Stimulated activated effector memory CD8-positive, alpha-beta T cell treated with anti-CD3 and anti-CD28 coated beads, Interleukin-12 subunit alpha, Interleukin-12 subunit beta, amount 100 ng/mL, for 72 hours (primary cell): ENCODE results near the gene PEX26.
"Not testable (repeated sequence)": the region's sequence is repeated elsewhere in the genome, so short reads cannot be mapped to it uniquely, and the experiment has no call there.

Experiments
- ATAC-seq: fragments of 150-1000 bp; cut with Tn5 transposase; 2 replicates; pipeline ENCODE4 v1.10.0; 2021
- DNase-seq, 2 donors: peaks; one replicate each; pipeline ENCODE4 v3.0.0; 2021 to 2022; ENCODE audit warnings: low spot score in 2 of 2
- H3K27ac Mint-ChIP-seq: one replicate; pipeline ENCODE4 v1.8.0; 2022; ENCODE audit warnings: mild to moderate bottlenecking, mixed read lengths
- H3K36me3 Mint-ChIP-seq: one replicate; pipeline ENCODE4 v1.8.0; 2022; ENCODE audit warnings: mild to moderate bottlenecking, mixed read lengths
- H3K4me1 Mint-ChIP-seq: one replicate; pipeline ENCODE4 v1.8.0; 2022; ENCODE audit warnings: mixed read lengths
- H3K4me3 Mint-ChIP-seq: one replicate; pipeline ENCODE4 v1.8.0; 2022; ENCODE audit warnings: mild to moderate bottlenecking, mixed read lengths
- H3K9me3 Mint-ChIP-seq: one replicate; pipeline ENCODE4 v1.8.0; 2022; ENCODE audit warnings: mixed read lengths

The PEX26 gene

GRCh38 chr22:18077639-18078328 lies at the start of gene PEX26:
PEX26 (plus strand) TSS chr22:18077990; CDS start chr22:18078377, 387 bp downstream.
- peak within 1 kb of the TSS; percentile 87 for H3K4me3 Mint-ChIP-seq
- peaks cover 3% of the 10 kb centered on the region for H3K9me3 Mint-ChIP-seq
- ATAC-seq, result peak; percentile 99
- peak; percentile 80 to 94 for DNase-seq
- peak within 1 kb of the TSS; percentile 95 for H3K27ac Mint-ChIP-seq
- peaks cover 45% of the 10 kb centered on the region for H3K36me3 Mint-ChIP-seq
- H3K4me1 Mint-ChIP-seq, result peaks cover 54% of the 10 kb centered on the region

- peaks cover 11% of the 10 kb centered on the region for H3K4me1 Mint-ChIP-seq
- no peaks in the 10 kb centered on the region for H3K9me3 Mint-ChIP-seq
- DNase-seq (no peak), ATAC-seq (no peak)
- no peaks in the 10 kb centered on the region for H3K36me3 Mint-ChIP-seq
- no peak overlapping the region for H3K27ac Mint-ChIP-seq
- no peak overlapping the region for H3K4me3 Mint-ChIP-seq
Measured at GRCh38 chr22:18028817-18029527, 48.8 kb upstream of the PEX26 start.

GRCh38 chr22:18029686-18030267 lies 48.0 kb upstream of the PEX26 start:
- Mint-ChIP-seq H3K9me3 (no peaks in the 10 kb centered on the region), H3K36me3 (no peaks in the 10 kb centered on the region), H3K27ac (no peak overlapping the region), H3K4me3 (no peak overlapping the region), H3K4me1 (peaks cover 5% of the 10 kb centered on the region)
- no peak for DNase-seq
- no peak for ATAC-seq

GRCh38 chr22:18031695-18032454 lies 45.9 kb upstream of the PEX26 start:
- H3K4me3 Mint-ChIP-seq, result no peak overlapping the region
- no peak overlapping the region for H3K27ac Mint-ChIP-seq
- ATAC-seq, result no peak
- no peaks in the 10 kb centered on the region for H3K9me3 Mint-ChIP-seq
- H3K36me3 Mint-ChIP-seq, result no peaks in the 10 kb centered on the region
- DNase-seq, result no peak
- no peaks in the 10 kb centered on the region for H3K4me1 Mint-ChIP-seq

GRCh38 chr22:18032455-18033101 lies 45.2 kb upstream of the PEX26 start:
- no peaks in the 10 kb centered on the region for H3K4me1 Mint-ChIP-seq
- H3K36me3 Mint-ChIP-seq, result no peaks in the 10 kb centered on the region
- no peaks in the 10 kb centered on the region for H3K9me3 Mint-ChIP-seq
- DNase-seq (no peak), ATAC-seq (no peak)
- H3K4me3 Mint-ChIP-seq, result no peak overlapping the region
- no peak overlapping the region for H3K27ac Mint-ChIP-seq

- no peak for ATAC-seq
- Mint-ChIP-seq H3K9me3 (no peaks in the 10 kb centered on the region), H3K36me3 (no peaks in the 10 kb centered on the region), H3K27ac (no peak overlapping the region), H3K4me1 (no peaks in the 10 kb centered on the region), H3K4me3 (no peak overlapping the region)
- no peak for DNase-seq
Measured at GRCh38 chr22:18033204-18033998, 44.4 kb upstream of the PEX26 start.

- ATAC-seq (no peak), DNase-seq (no peak)
- no peak overlapping the region for H3K27ac Mint-ChIP-seq
- H3K9me3 Mint-ChIP-seq, result no peaks in the 10 kb centered on the region
- H3K4me3 Mint-ChIP-seq, result no peak overlapping the region
- H3K36me3 Mint-ChIP-seq, result no peaks in the 10 kb centered on the region
- H3K4me1 Mint-ChIP-seq, result no peaks in the 10 kb centered on the region
Measured at GRCh38 chr22:18034076-18034475, 43.7 kb upstream of the PEX26 start.

GRCh38 chr22:18035751-18036150 lies 42.0 kb upstream of the PEX26 start:
- Mint-ChIP-seq H3K9me3 (no peaks in the 10 kb centered on the region), H3K36me3 (no peaks in the 10 kb centered on the region), H3K27ac (no peak overlapping the region), H3K4me3 (no peak overlapping the region), H3K4me1 (no peaks in the 10 kb centered on the region)
- ATAC-seq (no peak), DNase-seq (no peak)

- not testable (repeated sequence) for H3K36me3 Mint-ChIP-seq, ATAC-seq, H3K9me3 Mint-ChIP-seq, H3K4me1 Mint-ChIP-seq, DNase-seq, H3K27ac Mint-ChIP-seq, H3K4me3 Mint-ChIP-seq
Measured at GRCh38 chr22:18040898-18041297, 36.9 kb upstream of the PEX26 start.

- no peak for ATAC-seq
- H3K9me3 Mint-ChIP-seq, result no peaks in the 10 kb centered on the region
- no peaks in the 10 kb centered on the region for H3K36me3 Mint-ChIP-seq
- no peak overlapping the region for H3K4me3 Mint-ChIP-seq
- H3K4me1 Mint-ChIP-seq, result no peaks in the 10 kb centered on the region
- DNase-seq, result no peak
- no peak overlapping the region for H3K27ac Mint-ChIP-seq
Measured at GRCh38 chr22:18042685-18043084, 35.1 kb upstream of the PEX26 start.

GRCh38 chr22:18044548-18045271 lies 33.1 kb upstream of the PEX26 start:
- Mint-ChIP-seq H3K9me3 (no peaks in the 10 kb centered on the region), H3K4me3 (no peak overlapping the region), H3K4me1 (no peaks in the 10 kb centered on the region), H3K27ac (no peak overlapping the region), H3K36me3 (no peaks in the 10 kb centered on the region)
- DNase-seq, result no peak
- no peak for ATAC-seq

GRCh38 chr22:18045794-18046193 lies 32.0 kb upstream of the PEX26 start:
- no peak for ATAC-seq

GRCh38 chr22:18048041-18048440 lies 29.7 kb upstream of the PEX26 start:
- no peak overlapping the region for H3K27ac Mint-ChIP-seq
- H3K9me3 Mint-ChIP-seq, result no peaks in the 10 kb centered on the region
- no peak overlapping the region for H3K4me3 Mint-ChIP-seq
- DNase-seq, result no peak
- no peak for ATAC-seq
- no peaks in the 10 kb centered on the region for H3K36me3 Mint-ChIP-seq
- no peaks in the 10 kb centered on the region for H3K4me1 Mint-ChIP-seq

More at GRCh38 chr22:18045794-18046193, 32.0 kb upstream of the PEX26 start:
- no peak for DNase-seq
- H3K9me3 Mint-ChIP-seq, result no peaks in the 10 kb centered on the region
- no peak overlapping the region for H3K4me3 Mint-ChIP-seq
- H3K27ac Mint-ChIP-seq, result no peak overlapping the region
- H3K4me1 Mint-ChIP-seq, result no peaks in the 10 kb centered on the region
- H3K36me3 Mint-ChIP-seq, result no peaks in the 10 kb centered on the region

GRCh38 chr22:18048441-18048898 lies 29.3 kb upstream of the PEX26 start:
- ATAC-seq (no peak), DNase-seq (no peak)
- H3K36me3 Mint-ChIP-seq, result no peaks in the 10 kb centered on the region
- no peaks in the 10 kb centered on the region for H3K9me3 Mint-ChIP-seq
- H3K27ac Mint-ChIP-seq, result no peak overlapping the region
- H3K4me3 Mint-ChIP-seq, result no peak overlapping the region
- H3K4me1 Mint-ChIP-seq, result no peaks in the 10 kb centered on the region
